Measurements from ENCODE around the gene CYP2C18.
"Not testable (repeated sequence)": the region's sequence is repeated elsewhere in the genome, so short reads cannot be mapped to it uniquely, and the experiment has no call there.

Gene CYP2C18

GRCh38 chr10:94683214-94684054 lies at the start of gene CYP2C18:
CYP2C18 (plus strand) TSS chr10:94683729; CDS start chr10:94683820, 91 bp downstream.
- DNase-seq, result no peak

GRCh38 chr10:94638097-94638496 lies 45.4 kb upstream of the CYP2C18 start:
- DNase-seq, result not testable (repeated sequence)

- no peak for DNase-seq
These were observed 43.6 kb upstream of the CYP2C18 start for GRCh38 chr10:94639902-94640301.

- DNase-seq, result no peak
These were observed 43.0 kb upstream of the CYP2C18 start for GRCh38 chr10:94640562-94640961.

- DNase-seq, result no peak
These were observed 42.0 kb upstream of the CYP2C18 start for GRCh38 chr10:94641480-94641879.

GRCh38 chr10:94644352-94644751 lies 39.2 kb upstream of the CYP2C18 start:
- no peak for DNase-seq

GRCh38 chr10:94645285-94645684 lies 38.2 kb upstream of the CYP2C18 start:
- no peak for DNase-seq

GRCh38 chr10:94655201-94655600 lies 28.3 kb upstream of the CYP2C18 start:
- DNase-seq, result not testable (repeated sequence)

- not testable (repeated sequence) for DNase-seq
These were observed 20.5 kb upstream of the CYP2C18 start for GRCh38 chr10:94663061-94663460.

GRCh38 chr10:94666391-94667102 lies 17.0 kb upstream of the CYP2C18 start:
- DNase-seq, result no peak

- no peak for DNase-seq
These were observed 9.8 kb upstream of the CYP2C18 start for GRCh38 chr10:94673614-94674321.

GRCh38 chr10:94676496-94676895 lies 7.0 kb upstream of the CYP2C18 start:
- no peak for DNase-seq

GRCh38 chr10:94677691-94678090 lies 5.8 kb upstream of the CYP2C18 start:
- DNase-seq, result no peak

- no peak for DNase-seq
These were observed 5.1 kb upstream of the CYP2C18 start for GRCh38 chr10:94678475-94678874.

- no peak for DNase-seq
These were observed 3.0 kb upstream of the CYP2C18 start for GRCh38 chr10:94680544-94680943.

GRCh38 chr10:94682636-94683035 lies 893 bp upstream of the CYP2C18 start:
- not testable (repeated sequence) for DNase-seq

- no peak for DNase-seq
These were observed 4.2 kb downstream of the CYP2C18 start for GRCh38 chr10:94687625-94688248.

- no peak for DNase-seq
These were observed 22.6 kb downstream of the CYP2C18 start for GRCh38 chr10:94706089-94706488.

GRCh38 chr10:94710578-94710977 lies 27.0 kb downstream of the CYP2C18 start:
- DNase-seq, result no peak

- DNase-seq, result no peak
These were observed 42.3 kb downstream of the CYP2C18 start for GRCh38 chr10:94725871-94726270.

- DNase-seq, result no peak
These were observed 51.7 kb downstream of the CYP2C18 start for GRCh38 chr10:94735197-94735596.

- no peak for DNase-seq
These were observed 55.1 kb downstream of the CYP2C18 start for GRCh38 chr10:94738588-94738987.

- DNase-seq, result no peak
These were observed 63.6 kb downstream of the CYP2C18 start for GRCh38 chr10:94747137-94747536.
